Measurements from ENCODE around the gene OVOL1.
"Not testable (repeated sequence)": the region's sequence is repeated elsewhere in the genome, so short reads cannot be mapped to it uniquely, and the experiment has no call there.

The OVOL1 gene

DNA sequence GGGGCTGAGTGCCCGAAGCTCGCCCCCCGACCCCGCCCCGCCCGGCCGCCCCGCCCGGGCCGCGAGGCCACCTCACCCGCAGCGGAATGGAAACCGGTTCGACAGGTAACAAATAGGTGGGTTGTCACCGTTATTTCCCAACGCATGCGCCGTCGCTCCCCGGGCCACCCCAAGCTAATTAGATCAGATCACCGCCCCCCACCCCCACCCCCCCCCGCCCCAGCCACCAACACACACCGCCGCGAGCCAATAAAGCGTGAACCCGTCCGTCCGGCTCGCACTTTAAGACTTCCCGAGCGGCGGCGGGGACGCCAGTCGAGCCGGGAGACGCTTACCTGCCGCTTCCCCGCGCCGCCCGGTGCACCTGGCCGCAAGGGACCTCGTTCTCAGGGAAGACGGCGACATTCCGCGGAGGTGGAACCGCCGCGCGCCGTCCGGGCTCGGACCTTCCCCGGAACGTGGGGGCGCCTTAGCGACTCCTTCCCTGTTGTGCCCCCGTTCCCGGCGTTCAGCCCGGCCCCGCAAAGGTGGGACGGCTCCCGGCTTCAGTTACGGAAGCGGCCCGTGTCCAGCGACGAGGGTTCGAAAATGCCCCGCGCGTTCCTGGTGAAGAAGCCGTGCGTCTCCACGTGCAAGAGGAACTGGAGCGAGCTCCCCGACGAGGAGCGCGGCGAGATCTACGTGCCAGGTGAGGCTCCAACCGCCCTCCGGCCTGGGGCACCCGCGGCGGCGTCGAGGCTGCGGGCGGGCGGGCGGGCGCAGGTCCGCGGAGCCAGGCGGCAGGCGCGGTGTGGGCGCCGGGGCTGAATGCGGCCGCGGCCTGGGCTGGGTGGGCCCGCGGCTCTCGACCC is at the start of gene OVOL1:
OVOL1 (plus strand) TSS at position 278 of the 851 bp plus-strand sequence; CDS start at position 589, 311 bp downstream.
- no peak within 1 kb of the TSS for H3K27ac ChIP-seq (ENCODE audit: low read depth, low read length)
- H3K27me3 ChIP-seq (ENCODE audit: control insufficient read depth, insufficient read depth, low read length): peaks cover 16% of the 10 kb centered on the region
- H3K9ac ChIP-seq (ENCODE audit: low read length): peak within 1 kb of the TSS; percentile 21
- H3K4me3 ChIP-seq (ENCODE audit: low read length): peak within 1 kb of the TSS; percentile 73
- no peaks in the 10 kb centered on the region for H3K36me3 ChIP-seq (ENCODE audit: control insufficient read depth, insufficient read depth, low read length)
- no peaks in the 10 kb centered on the region for H3K4me1 ChIP-seq (ENCODE audit: control insufficient read depth, insufficient read depth, low read length)

DNA sequence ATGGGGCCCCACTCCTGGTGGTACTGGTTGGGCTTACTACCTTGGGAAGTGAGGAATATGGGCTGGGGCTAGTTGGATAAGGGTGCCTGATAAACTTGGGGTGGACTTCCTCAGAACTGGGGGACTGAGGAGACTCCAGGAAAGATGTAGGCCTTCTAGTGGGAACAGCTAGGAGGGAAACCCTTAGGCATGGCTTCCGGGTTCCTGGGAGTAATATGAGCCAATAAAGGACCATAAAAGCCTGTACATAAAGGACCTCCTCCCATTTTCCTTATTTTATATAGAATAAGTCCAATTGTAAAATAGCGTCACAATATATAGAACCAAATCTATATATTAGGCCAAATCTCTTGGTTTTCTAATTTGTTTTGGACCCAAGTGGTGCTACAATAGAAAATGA is 47.8 kb upstream of the OVOL1 start:
- no peaks in the 10 kb centered on the region for H3K4me1 ChIP-seq (ENCODE audit: control insufficient read depth, insufficient read depth, low read length)
- no peaks in the 10 kb centered on the region for H3K27me3 ChIP-seq (ENCODE audit: control insufficient read depth, insufficient read depth, low read length)
- H3K9ac ChIP-seq (ENCODE audit: low read length): no peak overlapping the region
- H3K36me3 ChIP-seq (ENCODE audit: control insufficient read depth, insufficient read depth, low read length): no peaks in the 10 kb centered on the region
- no peak overlapping the region for H3K4me3 ChIP-seq (ENCODE audit: low read length)
- H3K27ac ChIP-seq (ENCODE audit: low read depth, low read length): no peak overlapping the region

DNA sequence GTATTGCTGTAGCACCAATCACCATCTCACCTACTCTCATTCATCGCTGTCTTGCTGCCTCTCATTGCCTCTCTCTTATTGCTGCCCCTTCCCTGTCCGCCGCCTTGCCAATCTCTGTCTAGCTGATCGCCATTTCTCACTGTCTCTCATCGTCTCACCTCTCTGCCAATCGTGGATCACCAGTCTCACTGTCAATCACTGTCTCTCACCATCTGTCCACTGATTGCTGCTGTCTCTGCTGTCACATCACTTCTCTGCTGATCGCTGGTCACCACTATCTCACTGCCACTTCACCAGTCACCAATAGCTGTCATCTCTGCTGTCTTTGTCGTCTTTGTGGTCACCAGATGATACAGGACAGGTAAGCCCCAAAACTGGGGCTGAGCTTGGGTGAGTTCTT is 45.7 kb upstream of the OVOL1 start:
- H3K9ac ChIP-seq (ENCODE audit: low read length): no peak overlapping the region
- H3K4me1 ChIP-seq (ENCODE audit: control insufficient read depth, insufficient read depth, low read length): no peaks in the 10 kb centered on the region
- H3K27ac ChIP-seq (ENCODE audit: low read depth, low read length): no peak overlapping the region
- no peaks in the 10 kb centered on the region for H3K36me3 ChIP-seq (ENCODE audit: control insufficient read depth, insufficient read depth, low read length)
- H3K4me3 ChIP-seq (ENCODE audit: low read length): no peak overlapping the region
- H3K27me3 ChIP-seq (ENCODE audit: control insufficient read depth, insufficient read depth, low read length): no peaks in the 10 kb centered on the region

DNA sequence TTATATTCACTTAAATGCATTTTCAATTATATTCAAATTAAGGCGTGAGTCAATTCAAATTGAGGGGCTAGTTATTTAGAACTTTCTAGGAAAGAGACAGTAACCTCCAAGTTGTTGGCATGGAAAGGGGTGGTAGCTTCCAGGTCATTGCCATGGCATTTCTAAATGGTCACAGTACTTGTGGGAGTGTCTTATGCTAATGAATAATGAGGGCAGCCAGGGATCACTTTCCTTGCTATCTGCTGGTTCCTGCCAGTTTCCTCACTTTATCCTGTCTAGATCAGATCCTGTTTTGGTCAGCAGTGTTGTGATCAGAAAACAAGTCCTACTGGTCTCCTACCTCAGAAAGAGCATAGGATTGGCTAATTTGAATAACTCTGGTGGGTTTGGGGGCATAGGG is 44.5 kb upstream of the OVOL1 start:
- no peak overlapping the region for H3K27ac ChIP-seq (ENCODE audit: low read depth, low read length)
- no peak overlapping the region for H3K4me3 ChIP-seq (ENCODE audit: low read length)
- H3K27me3 ChIP-seq (ENCODE audit: control insufficient read depth, insufficient read depth, low read length): no peaks in the 10 kb centered on the region
- no peak overlapping the region for H3K9ac ChIP-seq (ENCODE audit: low read length)
- no peaks in the 10 kb centered on the region for H3K36me3 ChIP-seq (ENCODE audit: control insufficient read depth, insufficient read depth, low read length)
- H3K4me1 ChIP-seq (ENCODE audit: control insufficient read depth, insufficient read depth, low read length): no peaks in the 10 kb centered on the region

DNA sequence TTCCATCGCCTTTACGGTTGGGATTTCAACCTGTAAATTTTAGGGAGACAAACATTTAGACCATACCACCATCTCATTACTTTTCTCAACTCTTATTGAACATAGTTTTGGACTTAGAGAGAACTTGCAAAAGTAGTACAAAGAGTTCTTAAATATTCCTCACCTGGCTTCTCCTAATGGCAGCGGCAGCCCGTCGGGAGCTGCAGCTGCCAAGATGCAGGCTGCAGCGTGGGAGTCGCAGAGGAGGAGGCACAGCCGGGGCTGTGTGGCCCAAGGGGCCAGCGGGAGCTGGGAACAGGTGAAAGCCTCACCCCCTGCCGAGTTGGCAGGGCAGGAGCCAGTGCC is 43.2 kb upstream of the OVOL1 start:
- Histone ChIP-seq H3K27me3 (ENCODE audit: control insufficient read depth, insufficient read depth, low read length) (no peaks in the 10 kb centered on the region), H3K27ac (ENCODE audit: low read depth, low read length) (no peak overlapping the region), H3K4me1 (ENCODE audit: control insufficient read depth, insufficient read depth, low read length) (no peaks in the 10 kb centered on the region), H3K9ac (ENCODE audit: low read length) (no peak overlapping the region), H3K36me3 (ENCODE audit: control insufficient read depth, insufficient read depth, low read length) (no peaks in the 10 kb centered on the region), H3K4me3 (ENCODE audit: low read length) (no peak overlapping the region)

DNA sequence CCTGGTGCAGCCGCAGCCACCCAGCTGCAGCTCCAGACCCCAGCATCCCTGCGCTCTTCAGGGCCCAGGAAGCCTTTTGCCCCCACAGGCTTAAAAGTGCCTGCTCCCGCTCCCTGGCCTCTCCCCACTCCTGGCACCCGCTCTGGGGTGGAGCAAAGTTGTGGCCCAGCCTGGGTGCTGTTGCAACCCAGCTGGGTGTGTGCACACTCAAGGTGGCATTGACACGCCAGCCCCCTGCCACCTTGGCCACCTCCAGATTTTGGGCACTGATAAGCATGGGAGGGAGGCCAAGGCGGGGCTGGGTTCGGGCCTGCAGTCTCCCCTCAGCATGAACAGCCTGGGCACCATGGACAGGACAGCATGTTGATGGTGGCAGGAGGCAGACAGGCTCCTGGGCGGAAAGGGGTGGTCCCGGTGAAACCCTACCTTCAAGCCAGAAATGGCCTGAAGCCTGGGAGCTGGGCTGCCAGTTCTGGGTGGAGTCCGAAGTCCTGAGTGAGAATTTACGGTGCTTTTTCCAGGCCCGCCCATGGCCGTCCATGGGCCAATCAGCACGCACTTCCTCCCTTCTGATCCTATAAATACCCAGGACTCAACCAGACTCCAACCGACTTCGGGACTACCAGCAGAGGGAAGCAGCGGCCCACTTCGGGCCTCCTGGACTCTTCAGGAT is 42.7 kb upstream of the OVOL1 start:
- Histone ChIP-seq H3K4me3 (ENCODE audit: low read length) (no peak overlapping the region), H3K36me3 (ENCODE audit: control insufficient read depth, insufficient read depth, low read length) (no peaks in the 10 kb centered on the region), H3K4me1 (ENCODE audit: control insufficient read depth, insufficient read depth, low read length) (no peaks in the 10 kb centered on the region), H3K27ac (ENCODE audit: low read depth, low read length) (no peak overlapping the region), H3K9ac (ENCODE audit: low read length) (no peak overlapping the region), H3K27me3 (ENCODE audit: control insufficient read depth, insufficient read depth, low read length) (no peaks in the 10 kb centered on the region)

DNA sequence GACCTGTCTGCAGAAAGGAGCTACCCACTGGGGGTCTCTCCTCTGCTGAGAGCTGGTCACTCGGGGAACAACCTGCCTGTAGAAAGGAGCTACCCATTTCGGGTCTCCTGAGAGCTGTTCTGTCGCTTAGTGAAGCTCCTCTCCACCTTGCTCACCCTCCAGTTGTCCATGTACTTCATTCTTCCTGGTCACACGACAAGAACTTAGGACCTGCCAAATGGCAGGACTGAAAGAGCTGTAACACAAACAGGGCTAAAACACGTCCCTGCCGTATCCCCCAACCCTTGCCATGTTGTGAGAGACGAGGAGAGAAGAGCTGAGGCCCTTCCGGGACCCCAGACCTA is 42.2 kb upstream of the OVOL1 start:
- Histone ChIP-seq H3K9ac (ENCODE audit: low read length) (no peak overlapping the region), H3K4me3 (ENCODE audit: low read length) (no peak overlapping the region), H3K27ac (ENCODE audit: low read depth, low read length) (no peak overlapping the region), H3K27me3 (ENCODE audit: control insufficient read depth, insufficient read depth, low read length) (no peaks in the 10 kb centered on the region), H3K36me3 (ENCODE audit: control insufficient read depth, insufficient read depth, low read length) (no peaks in the 10 kb centered on the region), H3K4me1 (ENCODE audit: control insufficient read depth, insufficient read depth, low read length) (no peaks in the 10 kb centered on the region)

DNA sequence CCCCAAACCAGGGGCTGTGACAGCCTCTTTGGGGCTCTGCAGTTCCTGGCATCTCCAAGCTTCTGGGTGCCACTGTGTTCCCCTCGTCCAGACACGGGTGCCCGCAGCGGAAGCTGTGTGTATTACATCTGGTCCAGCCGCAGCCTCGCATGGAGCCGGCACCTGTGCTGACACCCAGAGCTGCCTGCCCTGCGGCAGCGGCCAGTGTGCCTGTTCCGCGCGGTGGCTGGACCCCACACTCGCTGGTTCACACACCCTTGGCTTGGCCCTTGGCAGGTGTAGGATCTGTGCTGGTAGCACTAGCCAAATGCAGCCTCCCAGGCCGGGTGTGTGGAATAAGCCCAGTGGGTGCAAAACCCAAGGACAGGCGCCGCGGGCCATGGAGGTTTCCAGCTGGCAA is 41.8 kb upstream of the OVOL1 start:
- Histone ChIP-seq H3K4me3 (ENCODE audit: low read length) (no peak overlapping the region), H3K27ac (ENCODE audit: low read depth, low read length) (no peak overlapping the region), H3K36me3 (ENCODE audit: control insufficient read depth, insufficient read depth, low read length) (no peaks in the 10 kb centered on the region), H3K9ac (ENCODE audit: low read length) (no peak overlapping the region), H3K27me3 (ENCODE audit: control insufficient read depth, insufficient read depth, low read length) (no peaks in the 10 kb centered on the region), H3K4me1 (ENCODE audit: control insufficient read depth, insufficient read depth, low read length) (no peaks in the 10 kb centered on the region)

DNA sequence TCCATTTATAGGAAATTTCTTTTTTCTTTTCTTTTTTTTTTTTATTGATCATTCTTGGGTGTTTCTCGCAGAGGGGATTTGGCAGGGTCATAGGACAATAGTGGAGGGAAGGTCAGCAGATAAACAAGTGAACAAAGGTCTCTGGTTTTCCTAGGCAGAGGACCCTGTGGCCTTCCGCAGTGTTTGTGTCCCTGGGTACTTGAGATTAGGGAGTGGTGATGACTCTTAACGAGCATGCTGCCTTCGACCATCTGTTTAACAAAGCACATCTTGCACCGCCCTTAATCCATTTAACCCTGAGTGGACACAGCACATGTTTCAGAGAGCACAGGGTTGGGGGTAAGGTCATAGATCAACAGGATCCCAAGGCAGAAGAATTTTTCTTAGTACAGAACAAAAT is 24.7 kb upstream of the OVOL1 start:
- not testable (repeated sequence) for H3K4me3 ChIP-seq (ENCODE audit: low read length); H3K36me3 ChIP-seq (ENCODE audit: control insufficient read depth, insufficient read depth, low read length)

DNA sequence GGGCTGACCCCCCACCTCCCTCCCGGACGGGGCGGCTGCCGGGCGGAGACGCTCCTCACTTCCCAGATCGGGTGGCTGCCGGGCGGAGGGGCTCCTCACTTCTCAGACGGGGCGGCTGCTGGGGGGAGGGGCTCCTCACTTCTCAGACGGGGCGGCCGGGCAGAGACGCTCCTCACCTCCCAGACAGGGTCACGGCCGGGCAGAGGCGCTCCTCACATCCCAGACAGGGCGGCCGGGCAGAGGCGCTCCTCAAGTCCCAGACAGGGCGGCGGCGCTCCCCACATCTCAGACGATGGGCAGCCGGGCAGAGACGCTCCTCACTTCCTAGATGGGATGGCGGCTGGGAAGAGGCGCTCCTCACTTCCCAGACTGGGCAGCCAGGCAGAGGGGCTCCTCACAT is 24.0 kb upstream of the OVOL1 start:
- not testable (repeated sequence) for H3K9ac ChIP-seq (ENCODE audit: low read length); H3K4me3 ChIP-seq (ENCODE audit: low read length); H3K27me3 ChIP-seq (ENCODE audit: control insufficient read depth, insufficient read depth, low read length); H3K4me1 ChIP-seq (ENCODE audit: control insufficient read depth, insufficient read depth, low read length); H3K36me3 ChIP-seq (ENCODE audit: control insufficient read depth, insufficient read depth, low read length); H3K27ac ChIP-seq (ENCODE audit: low read depth, low read length)

More for the DNA sequence above, 24.7 kb upstream of the OVOL1 start:
- not testable (repeated sequence) for H3K27me3 ChIP-seq (ENCODE audit: control insufficient read depth, insufficient read depth, low read length); H3K27ac ChIP-seq (ENCODE audit: low read depth, low read length); H3K9ac ChIP-seq (ENCODE audit: low read length); H3K4me1 ChIP-seq (ENCODE audit: control insufficient read depth, insufficient read depth, low read length)

DNA sequence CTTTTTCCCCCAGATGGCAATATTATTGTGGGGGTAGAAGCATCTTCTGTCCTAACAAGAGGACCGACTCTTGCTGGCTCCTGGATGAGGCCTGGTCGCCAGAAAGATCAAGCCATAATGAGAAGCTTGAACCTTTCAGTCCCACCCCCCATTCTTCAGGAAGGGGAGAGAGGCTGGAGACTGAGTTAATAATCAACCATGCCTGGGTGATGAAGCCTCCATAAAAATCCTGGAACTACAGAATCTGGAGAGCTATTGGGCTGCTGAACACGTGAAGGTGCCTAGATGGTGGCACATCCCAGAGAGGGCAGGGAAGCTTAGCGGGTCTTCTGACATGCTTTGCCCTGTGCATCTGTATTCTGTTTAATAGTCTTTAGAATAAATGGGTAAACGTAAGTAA is 22.4 kb upstream of the OVOL1 start:
- H3K9ac ChIP-seq (ENCODE audit: low read length): no peak overlapping the region
- H3K4me1 ChIP-seq (ENCODE audit: control insufficient read depth, insufficient read depth, low read length): no peaks in the 10 kb centered on the region
- no peak overlapping the region for H3K27ac ChIP-seq (ENCODE audit: low read depth, low read length)

DNA sequence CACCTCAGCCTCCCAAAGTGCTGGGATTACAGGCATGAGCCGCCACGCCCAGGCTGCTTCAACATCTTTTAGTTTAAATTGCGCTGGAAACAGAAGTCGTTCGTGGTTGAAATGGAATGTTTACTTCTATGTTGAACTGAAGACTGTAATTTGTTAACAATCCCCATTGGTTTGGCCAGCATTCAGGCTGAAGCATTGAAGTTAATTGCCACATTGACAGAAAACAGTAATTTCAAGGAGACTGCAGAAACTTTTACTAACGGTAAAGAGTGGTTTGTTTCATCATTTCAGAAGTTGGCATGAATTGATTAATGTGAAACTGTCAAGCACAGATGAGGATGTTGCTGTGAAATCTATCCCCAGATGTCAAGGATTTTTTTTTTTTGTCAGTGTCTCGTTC is 20.3 kb upstream of the OVOL1 start:
- no peak overlapping the region for H3K4me3 ChIP-seq (ENCODE audit: low read length)
- H3K27ac ChIP-seq (ENCODE audit: low read depth, low read length): no peak overlapping the region
- no peaks in the 10 kb centered on the region for H3K36me3 ChIP-seq (ENCODE audit: control insufficient read depth, insufficient read depth, low read length)
- no peaks in the 10 kb centered on the region for H3K27me3 ChIP-seq (ENCODE audit: control insufficient read depth, insufficient read depth, low read length)
- no peaks in the 10 kb centered on the region for H3K4me1 ChIP-seq (ENCODE audit: control insufficient read depth, insufficient read depth, low read length)
- no peak overlapping the region for H3K9ac ChIP-seq (ENCODE audit: low read length)

More for the DNA sequence above, 22.4 kb upstream of the OVOL1 start:
- no peak overlapping the region for H3K4me3 ChIP-seq (ENCODE audit: low read length)
- no peaks in the 10 kb centered on the region for H3K27me3 ChIP-seq (ENCODE audit: control insufficient read depth, insufficient read depth, low read length)
- no peaks in the 10 kb centered on the region for H3K36me3 ChIP-seq (ENCODE audit: control insufficient read depth, insufficient read depth, low read length)

DNA sequence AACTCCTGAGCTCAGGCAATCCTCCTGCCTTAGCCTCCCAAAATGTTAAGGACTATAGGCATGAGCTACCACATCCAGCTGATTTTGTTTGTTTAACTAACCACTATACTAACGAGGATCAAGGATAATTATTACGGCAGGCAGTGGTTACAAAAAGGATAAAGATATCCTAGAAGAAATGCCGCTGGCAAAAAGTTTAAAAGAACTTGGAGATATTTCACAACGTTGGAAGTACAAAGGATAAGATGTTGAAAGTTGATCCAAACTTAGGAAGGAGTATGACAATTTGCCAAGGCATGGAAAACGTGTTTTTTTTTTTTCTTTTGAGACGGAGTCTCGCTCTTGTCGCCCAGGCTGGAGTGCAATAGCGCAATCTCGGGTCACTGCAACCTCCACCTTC is 19.5 kb upstream of the OVOL1 start:
- H3K27ac ChIP-seq (ENCODE audit: low read depth, low read length): no peak overlapping the region
- H3K4me1 ChIP-seq (ENCODE audit: control insufficient read depth, insufficient read depth, low read length): no peaks in the 10 kb centered on the region
- H3K9ac ChIP-seq (ENCODE audit: low read length): no peak overlapping the region
- no peaks in the 10 kb centered on the region for H3K27me3 ChIP-seq (ENCODE audit: control insufficient read depth, insufficient read depth, low read length)
- H3K4me3 ChIP-seq (ENCODE audit: low read length): no peak overlapping the region
- H3K36me3 ChIP-seq (ENCODE audit: control insufficient read depth, insufficient read depth, low read length): no peaks in the 10 kb centered on the region

All from rectal smooth muscle tissue (tissue), 1 donor.